Skeletal muscle tissue (tissue), 4 donors: ENCODE results near the gene GPR157. TPM values are rescaled to one million over a fixed set of nuclear protein-coding genes. Genes with fewer than 3 reads are reported as not detected.
A peak's percentile ranks its signal among the peaks of the same experiment; 100 is the strongest.

Experiments used
- H3K27ac ChIP-seq: one replicate; pipeline ENCODE4 v1.7.0; 2013; ENCODE audit warnings: mild to moderate bottlenecking, low read depth, low read length, inconsistent platforms
- H3K27me3 ChIP-seq, 3 donors: one replicate each; pipeline ENCODE4 v1.7.0; 2013; ENCODE audit warnings: low read length in 3 of 3; ENCODE audit not compliant: control insufficient read depth in 3 of 3, insufficient read depth in 3 of 3
- H3K36me3 ChIP-seq, 3 donors: one replicate each; pipeline ENCODE4 v1.7.0; 2013; ENCODE audit warnings: low read length in 3 of 3; ENCODE audit not compliant: control insufficient read depth in 3 of 3, insufficient read depth in 3 of 3
- H3K4me1 ChIP-seq, 3 donors: one replicate each; pipeline ENCODE4 v1.7.0; 2013; ENCODE audit warnings: low read length in 3 of 3, mild to moderate bottlenecking in 3 of 3; ENCODE audit not compliant: control insufficient read depth in 3 of 3, insufficient read depth in 3 of 3
- H3K4me3 ChIP-seq, 3 donors: one replicate each; pipeline ENCODE4 v1.7.0; 2013; ENCODE audit warnings: low read length in 3 of 3
- H3K9ac ChIP-seq, 3 donors: one replicate each; pipeline ENCODE4 v1.7.0; 2013; ENCODE audit warnings: low read length in 3 of 3, mild to moderate bottlenecking in 3 of 3, moderate library complexity in 2 of 3, low read depth in 1 of 3
- H3K9me3 ChIP-seq, 3 donors: one replicate each; pipeline ENCODE4 v1.7.0; 2013; ENCODE audit warnings: low read length in 3 of 3; ENCODE audit not compliant: control insufficient read depth in 3 of 3
- total RNA-seq: library from RNA; depleted of rRNA; stranded (reverse); fragments of >200 nt; gene quantifications from one replicate; pipeline ENCODE4 v1.2.3, GENCODE V29; 2014
- donor health status: Osteomylitis.

Gene GPR157
- total RNA-seq, 1 donor from 2014 or later: 2.6 TPM

GRCh38 chr1:9110669-9111356 lies 18.1 kb downstream of the GPR157 start:
- peak overlapping the region in 1 of 3 donors; percentile 54 for H3K9ac ChIP-seq
- no peak overlapping the region for H3K27ac ChIP-seq
- no peak overlapping the region for H3K4me3 ChIP-seq

GRCh38 chr1:9108056-9108665 lies 20.7 kb downstream of the GPR157 start:
- peaks cover 40 to 42% (median 41%) of the 10 kb centered on the region in 3 donors for H3K36me3 ChIP-seq
- no peak overlapping the region for H3K27ac ChIP-seq
- no peaks in the 10 kb centered on the region for H3K27me3 ChIP-seq
- peaks cover 6 to 10% (median 9%) of the 10 kb centered on the region in 3 donors for H3K4me1 ChIP-seq
- H3K4me3 ChIP-seq: no peak overlapping the region
- no peak overlapping the region for H3K9ac ChIP-seq
- H3K9me3 ChIP-seq: no peaks in the 10 kb centered on the region

More at GRCh38 chr1:9110669-9111356, 18.1 kb downstream of the GPR157 start:
- peaks cover 20 to 25% (median 25%) of the 10 kb centered on the region in 3 donors for H3K36me3 ChIP-seq
- no peaks in the 10 kb centered on the region for H3K9me3 ChIP-seq
- no peaks in the 10 kb centered on the region for H3K27me3 ChIP-seq
- H3K4me1 ChIP-seq: peaks cover 6 to 13% (median 10%) of the 10 kb centered on the region in 3 donors

GRCh38 chr1:9107136-9107535 lies 21.8 kb downstream of the GPR157 start:
- H3K9ac ChIP-seq: no peak overlapping the region
- no peak overlapping the region for H3K27ac ChIP-seq
- H3K4me3 ChIP-seq: no peak overlapping the region
- H3K4me1 ChIP-seq: peaks cover 6 to 10% (median 9%) of the 10 kb centered on the region in 3 donors
- H3K9me3 ChIP-seq: no peaks in the 10 kb centered on the region
- no peaks in the 10 kb centered on the region for H3K27me3 ChIP-seq
- peaks cover 40 to 47% (median 44%) of the 10 kb centered on the region in 3 donors for H3K36me3 ChIP-seq

- Histone ChIP-seq H3K9me3 (no peaks in the 10 kb centered on the region), H3K9ac (no peak overlapping the region), H3K4me1 (peaks cover 9 to 11% (median 11%) of the 10 kb centered on the region in 3 donors), H3K4me3 (no peak overlapping the region), H3K36me3 (peaks cover 34 to 47% (median 40%) of the 10 kb centered on the region in 3 donors), H3K27me3 (no peaks in the 10 kb centered on the region), H3K27ac (no peak overlapping the region)
These were observed 22.6 kb downstream of the GPR157 start for GRCh38 chr1:9106286-9106685.

GRCh38 chr1:9105336-9105867 lies 23.5 kb downstream of the GPR157 start:
- no peaks in the 10 kb centered on the region for H3K9me3 ChIP-seq
- no peak overlapping the region for H3K27ac ChIP-seq
- peaks cover 28 to 43% (median 35%) of the 10 kb centered on the region in 3 donors for H3K36me3 ChIP-seq
- no peak overlapping the region for H3K4me3 ChIP-seq
- no peaks in the 10 kb centered on the region for H3K27me3 ChIP-seq
- H3K9ac ChIP-seq: no peak overlapping the region
- H3K4me1 ChIP-seq: peaks cover 4 to 11% (median 9%) of the 10 kb centered on the region in 3 donors

GRCh38 chr1:9101510-9102146 lies 27.3 kb downstream of the GPR157 start:
- Histone ChIP-seq H3K4me3 (no peak overlapping the region), H3K27me3 (no peaks in the 10 kb centered on the region), H3K9me3 (no peaks in the 10 kb centered on the region), H3K36me3 (peaks cover 19 to 29% (median 26%) of the 10 kb centered on the region in 3 donors), H3K4me1 (peaks cover 15 to 27% (median 15%) of the 10 kb centered on the region in 3 donors), H3K27ac (no peak overlapping the region), H3K9ac (peak overlapping the region in 1 of 3 donors; percentile 40)

- peaks cover 18 to 26% (median 25%) of the 10 kb centered on the region in 3 donors for H3K36me3 ChIP-seq
- no peaks in the 10 kb centered on the region for H3K9me3 ChIP-seq
- peak overlapping the region in 1 of 3 donors; percentile 16 for H3K9ac ChIP-seq
- H3K4me1 ChIP-seq: peaks cover 15 to 27% (median 15%) of the 10 kb centered on the region in 3 donors
- H3K4me3 ChIP-seq: no peak overlapping the region
- no peak overlapping the region for H3K27ac ChIP-seq
- no peaks in the 10 kb centered on the region for H3K27me3 ChIP-seq
These were observed 28.3 kb downstream of the GPR157 start for GRCh38 chr1:9100471-9101043.

- no peak overlapping the region for H3K9ac ChIP-seq
- peaks cover 16 to 21% (median 17%) of the 10 kb centered on the region in 3 donors for H3K36me3 ChIP-seq
- H3K27ac ChIP-seq: no peak overlapping the region
- H3K9me3 ChIP-seq: no peaks in the 10 kb centered on the region
- H3K4me1 ChIP-seq: peaks cover 15 to 27% (median 15%) of the 10 kb centered on the region in 3 donors
- H3K4me3 ChIP-seq: peak overlapping the region in 1 of 3 donors; percentile 22
- H3K27me3 ChIP-seq: no peaks in the 10 kb centered on the region
These were observed 29.3 kb downstream of the GPR157 start for GRCh38 chr1:9099555-9099954.

- Histone ChIP-seq H3K9me3 (no peaks in the 10 kb centered on the region), H3K27ac (no peak overlapping the region), H3K4me1 (peaks cover 15 to 27% (median 15%) of the 10 kb centered on the region in 3 donors), H3K27me3 (no peaks in the 10 kb centered on the region), H3K36me3 (peaks cover 3 to 8% (median 6%) of the 10 kb centered on the region in 3 donors), H3K4me3 (no peak overlapping the region), H3K9ac (peak overlapping the region in 1 of 3 donors; percentile 62)
These were observed 30.8 kb downstream of the GPR157 start for GRCh38 chr1:9097947-9098705.
